GM23248 (cell line): ENCODE measurements around the gene UMAD1.

Experiments
- EZH2 ChIP-seq: fragments of 200-600 bp; sonication (generic); IDR thresholded peaks from 2 replicates; pipeline ENCODE4 v1.6.1; 2018; ENCODE audit warnings: antibody characterized with exemption, mild to moderate bottlenecking; ENCODE audit not compliant: insufficient read depth, poor library complexity, severe bottlenecking
- EZH2phosphoT487 ChIP-seq: fragments of 200-600 bp; sonication (generic); IDR thresholded peaks from 2 replicates; pipeline ENCODE4 v1.6.1; 2018; ENCODE audit warnings: antibody characterized with exemption, moderate library complexity, mild to moderate bottlenecking, low read depth; ENCODE audit not compliant: insufficient read depth

DNA sequence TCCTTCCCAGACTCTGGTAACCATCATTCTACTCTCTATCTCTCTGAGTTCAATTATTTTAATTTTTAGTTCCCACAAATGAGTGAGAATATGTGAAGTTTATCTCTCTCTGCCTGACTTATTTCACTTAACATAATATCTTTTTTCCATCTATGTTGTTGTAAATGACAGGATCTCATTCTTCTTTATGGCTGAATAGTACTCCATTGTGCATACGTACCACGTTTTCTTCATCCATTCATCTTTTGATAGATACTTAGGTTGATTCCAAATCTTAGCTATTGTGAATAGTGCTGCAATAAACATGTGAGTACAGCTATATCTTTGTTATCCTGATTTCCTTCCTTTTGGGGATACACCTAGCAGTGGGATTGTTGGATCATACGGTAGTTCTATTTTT lies 54.0 kb downstream of the UMAD1 start:
- TF ChIP-seq EZH2phosphoT487: no peak
- no peak for TF ChIP-seq EZH2
